Neural crest cell (in vitro differentiated cells): ENCODE measurements around the gene LMX1B. TPM values are rescaled to one million over a fixed set of nuclear protein-coding genes. Genes with fewer than 3 reads are reported as not detected.
"Not testable (repeated sequence)": the region's sequence is repeated elsewhere in the genome, so short reads cannot be mapped to it uniquely, and the experiment has no call there.

Experiments used
- DNase-seq: peaks from one replicate; pipeline ENCODE4 v3.0.0; 2021; ENCODE audit warnings: low read depth, mixed read lengths, low spot score
- H3K27ac Mint-ChIP-seq: one replicate; pipeline ENCODE4 v1.8.0; 2021; ENCODE audit warnings: mild to moderate bottlenecking, mixed read lengths; ENCODE audit not compliant: unreplicated experiment
- H3K27me3 Mint-ChIP-seq: 2 replicates; pipeline ENCODE4 v1.8.0; 2021; ENCODE audit warnings: low read depth, mild to moderate bottlenecking, mixed read lengths
- H3K36me3 Mint-ChIP-seq: 2 replicates; pipeline ENCODE4 v1.8.0; 2021; ENCODE audit warnings: low read depth, mild to moderate bottlenecking, mixed read lengths
- H3K4me1 Mint-ChIP-seq: 2 replicates; pipeline ENCODE4 v1.8.0; 2021; ENCODE audit warnings: mixed read lengths
- H3K4me3 Mint-ChIP-seq: one replicate; pipeline ENCODE4 v1.8.0; 2021; ENCODE audit warnings: mild to moderate bottlenecking, mixed read lengths
- H3K9me3 Mint-ChIP-seq: 2 replicates; pipeline ENCODE4 v1.8.0; 2021; ENCODE audit warnings: mixed read lengths
- CTCF ChIP-seq: fragments of 200-600 bp; sonication (generic); conservative IDR thresholded peaks from 2 replicates; pipeline ENCODE4 v1.5.0; 2021; ENCODE audit warnings: antibody characterized with exemption, mild to moderate bottlenecking
- total RNA-seq: library from RNA; stranded (reverse); gene quantifications from 2 replicates; pipeline ENCODE4 v1.2.1, GENCODE V29; 2021

The LMX1B gene
- total RNA-seq, 1 donor from 2014 or later = 10.5 TPM

GRCh38 chr9:126724226-126724625 is 110.5 kb downstream of the LMX1B start:
- Mint-ChIP-seq H3K36me3 (peaks cover 3% of the 10 kb centered on the region), H3K27ac (no peak overlapping the region), H3K27me3 (peaks cover 78% of the 10 kb centered on the region), H3K4me3 (peak overlapping the region; percentile 56), H3K4me1 (peaks cover 28% of the 10 kb centered on the region), H3K9me3 (peaks cover 3% of the 10 kb centered on the region)
- no peak for DNase-seq
- TF ChIP-seq CTCF = no peak

- Mint-ChIP-seq H3K4me1 (peaks cover 17% of the 10 kb centered on the region), H3K4me3 (peak overlapping the region; percentile 13), H3K27me3 (peaks cover 71% of the 10 kb centered on the region)
- not testable (repeated sequence) for H3K27ac Mint-ChIP-seq, DNase-seq, H3K9me3 Mint-ChIP-seq, H3K36me3 Mint-ChIP-seq
Measured at GRCh38 chr9:126725485-126725884, 111.8 kb downstream of the LMX1B start.

- H3K36me3 Mint-ChIP-seq, H3K4me1 Mint-ChIP-seq, H3K27ac Mint-ChIP-seq, H3K9me3 Mint-ChIP-seq, H3K4me3 Mint-ChIP-seq, DNase-seq: not testable (repeated sequence)
- H3K27me3 Mint-ChIP-seq = peaks cover 56% of the 10 kb centered on the region
Measured at GRCh38 chr9:126728210-126728609, 114.5 kb downstream of the LMX1B start.

GRCh38 chr9:126730592-126730991 is 116.9 kb downstream of the LMX1B start:
- DNase-seq, H3K4me1 Mint-ChIP-seq, H3K9me3 Mint-ChIP-seq, H3K36me3 Mint-ChIP-seq, H3K27ac Mint-ChIP-seq, H3K4me3 Mint-ChIP-seq: not testable (repeated sequence)
- peaks cover 35% of the 10 kb centered on the region for H3K27me3 Mint-ChIP-seq

- Mint-ChIP-seq H3K9me3 (peaks cover 14% of the 10 kb centered on the region), H3K4me3 (no peak overlapping the region), H3K36me3 (peaks cover 5% of the 10 kb centered on the region), H3K27me3 (peaks cover 23% of the 10 kb centered on the region), H3K27ac (no peak overlapping the region), H3K4me1 (no peaks in the 10 kb centered on the region)
- no peak for DNase-seq
- no peak for TF ChIP-seq CTCF
Measured at GRCh38 chr9:126733005-126733404, 119.3 kb downstream of the LMX1B start.

GRCh38 chr9:126734877-126735276 is 121.1 kb downstream of the LMX1B start:
- no peaks in the 10 kb centered on the region for H3K4me1 Mint-ChIP-seq
- TF ChIP-seq CTCF = no peak
- no peak overlapping the region for H3K27ac Mint-ChIP-seq
- peaks cover 2% of the 10 kb centered on the region for H3K36me3 Mint-ChIP-seq
- H3K4me3 Mint-ChIP-seq = no peak overlapping the region
- H3K9me3 Mint-ChIP-seq = peaks cover 10% of the 10 kb centered on the region
- no peak for DNase-seq
- H3K27me3 Mint-ChIP-seq = peaks cover 35% of the 10 kb centered on the region

GRCh38 chr9:126735482-126735881 is 121.8 kb downstream of the LMX1B start:
- peaks cover 2% of the 10 kb centered on the region for H3K36me3 Mint-ChIP-seq
- TF ChIP-seq CTCF = no peak
- DNase-seq = no peak
- no peak overlapping the region for H3K27ac Mint-ChIP-seq
- no peak overlapping the region for H3K4me3 Mint-ChIP-seq
- H3K4me1 Mint-ChIP-seq = no peaks in the 10 kb centered on the region
- H3K27me3 Mint-ChIP-seq = peaks cover 41% of the 10 kb centered on the region
- H3K9me3 Mint-ChIP-seq = peaks cover 10% of the 10 kb centered on the region
